GM13976 (cell line): ENCODE results near the gene OR2G3.

Experiments
- DNase-seq: peaks from one replicate; pipeline ENCODE4 v3.0.0; 2012; ENCODE audit warnings: low spot score
- CTCF ChIP-seq: IDR thresholded peaks from 2 replicates; pipeline ENCODE4 v1.5.1; 2012; ENCODE audit warnings: borderline replicate concordance, mild to moderate bottlenecking; ENCODE audit not compliant: insufficient read depth; ENCODE audit errors: extremely low read depth, missing control alignments, control extremely low read depth
- in situ Hi-C: fragments of 300-500 bp; cut with MboI; formaldehyde crosslinking; loops from one replicate; pipeline ENCODE4 v1.12.0; 2022; ENCODE audit warnings: low sequenced_read_pairs, mixed read lengths, inconsistent platforms; ENCODE audit not compliant: unreplicated experiment

Gene OR2G3

GRCh38 chr1:247605286-247605685 is at the start of gene OR2G3:
Gene OR2G3 (plus strand): TSS chr1:247605586. CDS start chr1:247605586, 0 bp downstream.
- in situ Hi-C loops: no loop called here
- no peak for TF ChIP-seq CTCF
- no peak for DNase-seq

GRCh38 chr1:247557926-247558674 is 47.3 kb upstream of the OR2G3 start:
- TF ChIP-seq CTCF: no peak
- DNase-seq: no peak
- in situ Hi-C loops: no loop called here

DNA sequence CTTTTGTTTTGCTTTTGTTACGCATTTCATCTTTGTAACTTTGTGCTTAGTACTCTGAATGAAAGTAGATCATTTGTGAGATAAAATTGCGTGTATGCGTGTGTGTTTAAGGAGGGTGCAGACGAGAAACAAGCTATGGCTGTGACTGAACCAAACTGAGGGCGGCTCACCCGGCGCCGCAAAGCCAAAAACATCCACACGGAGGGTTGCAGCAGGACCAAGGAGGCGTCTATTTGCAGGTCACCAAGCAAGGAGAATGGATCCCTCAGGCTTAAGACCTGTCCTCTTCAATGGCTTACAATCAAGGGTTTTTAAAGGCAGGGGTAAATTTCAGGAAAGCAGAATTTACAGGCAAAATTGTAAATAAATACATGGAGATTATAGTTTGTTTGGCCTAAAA is 43.7 kb upstream of the OR2G3 start:
- no peak for DNase-seq
- in situ Hi-C loops: no loop called here
- no peak for TF ChIP-seq CTCF

DNA sequence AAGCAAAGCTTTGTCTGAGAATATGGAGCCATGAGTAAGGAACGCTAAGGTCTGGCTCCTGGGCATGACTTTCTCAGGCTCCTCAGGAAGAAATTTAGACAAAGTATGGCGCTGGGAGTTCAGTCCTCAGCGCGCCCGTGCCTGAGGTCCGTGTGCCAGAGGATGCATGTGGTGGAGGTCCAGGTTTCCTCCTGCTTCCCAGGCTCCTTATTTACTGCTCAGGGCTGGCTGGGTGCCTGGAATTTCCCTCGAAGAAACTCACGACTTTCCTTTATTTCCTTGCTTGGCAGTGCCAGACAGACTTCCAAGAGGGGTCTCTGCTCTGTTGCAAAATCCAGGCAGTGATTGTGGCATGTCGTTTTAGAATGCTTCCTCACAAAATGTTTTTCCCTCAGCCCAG is 43.2 kb upstream of the OR2G3 start:
- in situ Hi-C loops: no loop called here
- no peak for TF ChIP-seq CTCF
- DNase-seq: no peak

DNA sequence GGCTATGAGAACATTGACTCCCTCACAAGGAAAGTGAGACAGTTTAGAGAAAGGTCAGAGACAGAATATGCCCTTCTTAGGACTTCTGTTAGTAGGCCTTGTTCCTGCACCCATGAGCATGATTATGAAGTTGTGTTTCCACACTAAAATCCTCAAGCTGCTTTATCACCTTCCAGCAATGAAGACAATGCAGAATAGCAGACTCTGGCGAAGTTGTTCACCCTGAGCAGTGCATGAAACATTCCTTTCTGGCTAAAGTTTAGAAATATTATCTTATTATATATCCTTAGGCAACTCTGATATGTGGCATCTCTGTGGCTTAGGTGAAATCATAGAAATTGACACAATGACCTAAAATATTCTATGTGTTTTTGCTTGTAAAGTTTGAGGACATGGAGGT is 31.1 kb upstream of the OR2G3 start:
- no peak for DNase-seq
- no peak for TF ChIP-seq CTCF
- in situ Hi-C loops: no loop called here

GRCh38 chr1:247574664-247575063 is 30.7 kb upstream of the OR2G3 start:
- TF ChIP-seq CTCF: no peak
- in situ Hi-C loops: no loop called here
- no peak for DNase-seq

GRCh38 chr1:247576514-247576913 is 28.9 kb upstream of the OR2G3 start:
- peak; percentile 9 for TF ChIP-seq CTCF
- DNase-seq: peak; percentile 25
- in situ Hi-C loops: no loop called here
